Effector CD4-positive, alpha-beta T cell (primary cell): ENCODE measurements around the gene DVL1.

ENCODE experiments used
- DNase-seq: peaks from one replicate; pipeline ENCODE4 v3.0.0-alpha.2; 2020

Gene DVL1

GRCh38 chr1:1309251-1310108 lies 39.7 kb downstream of the DVL1 start:
- no peak for DNase-seq

GRCh38 chr1:1308756-1309250 lies 40.4 kb downstream of the DVL1 start:
- DNase-seq = no peak

- peak; percentile 82 for DNase-seq
Observed at GRCh38 chr1:1307923-1308755, 41.1 kb downstream of the DVL1 start, which contains the start of the genes ACAP3 and PUSL1. TSS of gene ACAP3 (minus strand) at chr1:1307930. CDS start at chr1:1307815, 115 bp downstream. TSS of gene PUSL1 (plus strand) at chr1:1308597. CDS start at chr1:1308644, 47 bp downstream.

- DNase-seq = peak; percentile 21
Observed at GRCh38 chr1:1307261-1307922, 41.8 kb downstream of the DVL1 start.

DNA sequence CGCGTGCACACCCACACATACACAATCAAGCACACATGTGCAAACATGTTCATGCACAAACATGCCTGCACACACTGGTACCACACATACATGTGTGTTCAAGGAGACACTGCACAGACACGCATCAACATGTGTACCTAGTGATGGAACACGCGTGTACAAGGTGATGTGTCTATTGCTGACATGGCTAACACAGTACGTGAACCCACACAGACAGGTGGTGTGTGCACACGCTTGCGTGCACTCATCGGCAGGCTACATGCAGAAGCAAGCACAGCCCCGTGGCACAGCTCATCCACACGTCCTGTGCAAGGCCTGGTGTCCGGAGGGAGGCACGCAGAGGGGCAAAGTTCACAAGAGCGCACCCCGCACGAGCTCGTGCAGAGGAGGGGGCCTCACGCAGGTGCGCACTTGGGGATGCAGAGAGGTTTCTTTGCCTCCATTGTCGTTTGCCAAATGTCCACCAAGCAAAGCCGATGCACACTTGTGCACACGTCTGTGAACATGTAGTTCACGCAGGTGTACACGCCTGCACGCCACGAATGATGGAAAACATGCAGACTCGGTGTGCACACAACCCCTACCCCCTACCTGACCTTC lies 42.5 kb downstream of the DVL1 start:
- DNase-seq = no peak

DNA sequence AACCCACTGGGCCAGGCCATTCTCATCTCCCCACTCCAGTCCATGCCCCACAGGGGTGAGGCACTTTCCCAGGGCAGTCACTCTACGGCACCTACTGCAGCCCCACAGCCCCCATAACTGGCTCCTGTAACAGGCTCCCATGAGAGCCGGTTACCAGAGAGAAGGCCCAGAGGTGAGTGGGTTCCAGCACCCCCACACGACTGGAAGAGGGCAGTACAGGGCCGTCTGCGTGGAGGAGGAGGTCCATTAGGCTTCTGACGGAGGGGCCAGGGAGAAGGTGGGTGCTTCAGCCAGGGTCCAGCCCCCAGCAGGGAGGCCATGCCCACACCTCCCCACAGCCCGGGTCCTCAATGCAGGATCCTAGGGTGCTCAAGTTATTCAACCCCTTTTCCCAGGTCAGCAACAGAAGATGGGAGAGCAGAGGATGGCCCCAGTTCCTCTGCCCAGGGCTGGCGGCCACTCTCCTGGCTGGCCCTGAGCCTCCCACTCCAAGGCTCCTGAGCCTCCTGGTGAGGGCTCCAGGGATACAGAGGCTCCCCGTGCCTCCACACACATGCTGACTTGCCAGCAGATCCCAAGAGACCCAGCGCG lies 43.1 kb downstream of the DVL1 start:
- DNase-seq = no peak

DNA sequence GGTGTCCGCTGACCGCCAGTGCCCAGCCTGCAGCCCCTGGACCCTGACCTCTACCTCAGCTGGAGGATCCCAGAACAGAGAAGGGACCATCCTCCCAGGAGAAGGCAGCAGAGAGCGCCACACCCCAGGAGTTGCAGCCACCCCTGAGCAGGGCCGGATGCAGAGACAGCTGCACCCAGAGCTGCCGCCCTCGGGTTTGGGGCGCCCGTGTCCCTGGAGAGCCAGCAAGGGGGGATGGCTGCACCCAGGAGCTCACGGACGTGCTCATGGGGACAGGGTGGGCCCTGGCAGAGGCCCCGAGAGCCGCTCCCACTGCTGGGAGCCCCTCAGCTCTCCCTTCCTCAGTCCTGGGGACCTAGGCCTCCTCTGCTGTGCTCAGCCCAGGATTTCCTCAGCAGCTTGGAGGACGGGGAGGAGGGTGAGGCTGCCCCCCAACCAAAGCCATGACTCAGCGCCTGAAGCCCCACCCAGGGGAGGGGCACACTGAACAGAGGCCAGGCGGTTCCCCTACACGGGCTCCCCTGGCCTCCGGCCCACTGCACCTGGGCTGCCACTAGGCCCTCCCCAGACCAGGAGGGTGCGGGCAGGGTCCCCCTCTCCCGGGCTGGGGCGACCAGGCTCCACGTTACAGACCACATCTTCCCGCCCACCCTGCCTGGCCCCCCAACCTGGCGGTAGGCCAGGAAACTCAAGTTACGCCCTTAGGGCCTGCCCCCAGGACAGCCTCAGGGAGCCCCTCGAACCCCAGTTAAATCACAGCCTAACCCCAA lies 43.7 kb downstream of the DVL1 start:
- DNase-seq = peak; percentile 54

- no peak for DNase-seq
Observed at GRCh38 chr1:1304331-1305299, 44.6 kb downstream of the DVL1 start.

- DNase-seq = no peak
Observed at GRCh38 chr1:1303736-1304135, 45.5 kb downstream of the DVL1 start.

DNA sequence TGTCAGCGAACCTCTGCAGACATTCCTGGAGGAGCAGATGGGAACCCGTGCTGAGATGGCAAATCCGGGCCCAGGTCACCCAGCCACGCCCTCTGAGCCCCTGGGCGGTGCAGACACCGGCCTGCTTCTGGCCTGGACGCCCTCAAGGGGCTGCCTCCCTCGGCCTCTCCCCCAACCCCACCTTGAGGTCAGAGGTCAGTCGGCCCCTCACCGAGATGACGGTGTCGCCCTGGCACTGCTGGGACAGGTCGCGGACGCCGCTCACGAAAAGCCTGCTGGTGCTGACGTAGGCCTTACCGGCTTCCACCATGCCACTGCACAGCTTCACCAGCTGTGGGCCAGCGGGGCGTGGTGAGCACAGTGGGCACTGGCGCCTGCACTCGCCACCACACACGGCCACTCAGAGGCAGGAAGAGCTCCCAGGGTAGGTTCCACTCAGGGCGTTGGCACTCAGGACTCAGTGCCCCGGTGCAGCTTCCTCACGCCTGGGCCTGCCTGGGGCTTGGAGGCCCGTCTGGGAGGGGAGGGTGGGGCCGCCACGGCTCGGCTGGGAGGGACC lies 46.2 kb downstream of the DVL1 start:
- DNase-seq = no peak

DNA sequence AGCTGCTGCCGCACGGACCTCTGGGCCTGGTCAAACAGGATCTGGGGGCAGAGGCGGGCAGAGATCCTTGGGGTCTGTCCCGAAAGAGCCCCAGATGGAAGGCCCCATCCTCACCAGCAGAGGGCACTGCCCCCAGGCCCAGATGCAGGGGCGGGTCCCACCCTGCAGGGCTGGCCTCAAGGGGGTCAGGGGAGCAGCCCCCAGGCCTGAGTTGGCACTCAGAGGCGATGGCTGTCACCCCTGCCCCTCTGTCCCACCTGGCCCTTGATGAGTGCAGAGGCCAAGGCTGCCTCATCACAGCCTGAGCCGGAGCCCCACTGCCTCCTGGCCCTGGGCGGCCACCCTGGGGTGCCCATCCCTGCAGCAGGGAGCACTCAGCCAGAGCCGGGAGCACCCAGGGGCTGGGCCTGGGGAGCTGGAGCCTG lies 47.2 kb downstream of the DVL1 start:
- DNase-seq = no peak

- DNase-seq = no peak
Observed at GRCh38 chr1:1300352-1300739, 48.9 kb downstream of the DVL1 start.

DNA sequence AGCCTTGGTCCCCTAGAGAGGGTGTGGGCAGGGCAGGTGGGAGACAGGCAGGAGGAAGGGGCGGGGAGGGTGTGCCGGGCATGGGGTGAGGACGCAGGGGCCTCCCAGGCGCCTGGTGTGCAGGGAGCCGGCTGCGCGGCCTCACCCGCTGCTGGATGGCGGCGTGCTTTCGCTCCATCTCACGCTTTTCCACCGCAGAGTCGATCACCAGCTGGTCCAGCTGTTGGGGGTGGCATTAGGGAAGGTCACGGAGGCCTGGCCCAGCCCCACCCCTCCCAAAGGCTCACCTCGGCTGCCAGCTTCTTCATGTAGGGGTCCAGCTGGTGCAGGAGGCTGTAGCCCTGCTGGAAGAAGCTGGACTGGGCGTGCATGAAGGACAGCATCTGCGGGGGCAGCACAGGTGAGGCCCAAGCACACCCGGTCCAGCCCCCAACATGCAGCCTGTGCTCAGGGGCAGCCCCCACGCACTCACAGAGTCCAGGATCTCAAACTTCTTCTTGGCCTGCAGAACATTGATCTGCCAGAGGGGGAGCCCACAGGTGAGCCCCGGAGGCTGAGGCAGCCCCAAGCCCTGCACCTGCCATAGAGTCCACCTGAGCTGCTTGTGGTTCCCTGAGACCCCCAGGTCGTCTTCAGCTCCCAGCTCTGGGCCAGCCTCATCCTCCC lies 49.4 kb downstream of the DVL1 start:
- DNase-seq = no peak

DNA sequence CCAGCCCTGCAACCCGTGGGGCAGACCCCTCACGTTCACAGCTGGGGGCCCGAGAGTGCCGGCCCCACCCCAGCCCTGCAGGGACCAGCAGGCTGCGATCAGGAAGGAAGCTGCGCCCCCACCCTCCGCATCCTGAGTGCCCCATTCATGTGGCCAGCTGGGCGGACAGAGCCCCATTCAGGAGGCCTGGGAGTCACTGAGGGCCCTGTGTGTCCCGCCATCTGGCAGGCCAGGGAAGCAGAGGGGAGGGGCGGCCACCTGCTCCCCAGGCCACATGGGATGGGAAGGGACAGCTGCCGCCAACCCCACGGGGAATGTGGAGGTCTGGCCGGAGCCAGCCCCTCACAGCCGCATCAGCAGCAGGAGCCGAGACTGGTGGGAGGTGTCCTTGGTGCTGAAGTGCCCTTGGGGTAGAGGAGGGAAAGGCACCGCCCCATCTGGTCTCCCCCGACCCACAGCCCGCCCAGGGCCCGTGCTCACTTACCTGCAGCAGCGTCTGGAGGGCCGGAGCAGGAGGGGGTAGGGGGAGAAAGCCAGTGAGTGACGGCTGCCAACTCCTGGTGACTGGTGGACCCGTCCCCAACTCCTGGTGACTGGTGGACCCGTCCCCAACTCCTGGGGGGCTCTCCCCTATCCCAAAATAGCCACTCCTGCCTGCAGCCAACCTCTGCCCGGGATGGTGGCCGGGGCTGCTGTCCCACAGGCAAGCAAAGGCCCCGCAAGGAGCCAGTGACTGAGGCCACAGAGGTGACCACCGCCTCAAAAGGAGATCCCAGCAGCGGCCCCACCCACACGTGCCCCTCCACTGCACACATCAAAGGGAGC lies 50.1 kb downstream of the DVL1 start:
- DNase-seq = no peak

DNA sequence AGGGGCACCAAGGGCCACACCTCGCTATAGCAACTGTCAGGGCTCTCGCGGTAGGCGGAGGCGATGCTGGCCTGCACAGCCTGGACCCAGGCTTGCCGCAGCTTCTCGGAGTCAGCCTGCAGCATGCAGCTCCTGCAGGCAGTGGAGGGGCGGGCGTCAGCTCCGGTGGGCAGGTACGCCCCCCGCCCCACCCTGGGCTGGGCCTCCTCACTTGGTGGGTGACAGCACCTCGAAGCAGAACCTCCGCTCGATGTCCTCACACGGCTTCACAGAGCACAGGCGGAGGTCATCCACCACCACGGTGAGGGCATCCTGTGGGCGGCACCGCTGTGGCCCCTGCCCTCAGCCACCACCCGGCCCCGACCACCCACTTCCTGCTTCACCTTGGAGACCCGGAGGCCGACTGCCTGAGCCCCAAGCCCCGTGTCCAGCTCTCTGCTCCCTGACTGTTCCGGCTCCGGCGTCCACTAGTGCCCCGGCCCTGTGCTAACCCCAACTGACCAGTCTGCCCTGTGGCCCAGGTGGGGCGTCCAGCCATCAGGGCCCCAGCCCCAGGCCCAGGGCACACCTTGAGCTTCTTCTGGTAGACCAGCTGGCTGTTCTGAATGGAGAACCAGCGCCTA lies 51.3 kb downstream of the DVL1 start:
- no peak for DNase-seq

GRCh38 chr1:1296070-1297061 lies 52.9 kb downstream of the DVL1 start:
- no peak for DNase-seq
